Measurements from ENCODE around the gene PPIL6.

GRCh38 chr6:109388265-109388664 is 52.2 kb downstream of the PPIL6 start:
- TF ChIP-seq CTCF (IDR thresholded peaks at IDR 0.05) (no peak), POLR2A (IDR thresholded peaks at IDR 0.05) (no peak)
